ENCODE data around the gene STXBP6. TPM values are rescaled to one million over a fixed set of nuclear protein-coding genes. Genes with fewer than 3 reads are reported as not detected.

The STXBP6 gene
- 3.9 and 7.6 TPM in 2 replicates for total RNA-seq (2014; rRNA removed; shearing (Covaris generic))

DNA sequence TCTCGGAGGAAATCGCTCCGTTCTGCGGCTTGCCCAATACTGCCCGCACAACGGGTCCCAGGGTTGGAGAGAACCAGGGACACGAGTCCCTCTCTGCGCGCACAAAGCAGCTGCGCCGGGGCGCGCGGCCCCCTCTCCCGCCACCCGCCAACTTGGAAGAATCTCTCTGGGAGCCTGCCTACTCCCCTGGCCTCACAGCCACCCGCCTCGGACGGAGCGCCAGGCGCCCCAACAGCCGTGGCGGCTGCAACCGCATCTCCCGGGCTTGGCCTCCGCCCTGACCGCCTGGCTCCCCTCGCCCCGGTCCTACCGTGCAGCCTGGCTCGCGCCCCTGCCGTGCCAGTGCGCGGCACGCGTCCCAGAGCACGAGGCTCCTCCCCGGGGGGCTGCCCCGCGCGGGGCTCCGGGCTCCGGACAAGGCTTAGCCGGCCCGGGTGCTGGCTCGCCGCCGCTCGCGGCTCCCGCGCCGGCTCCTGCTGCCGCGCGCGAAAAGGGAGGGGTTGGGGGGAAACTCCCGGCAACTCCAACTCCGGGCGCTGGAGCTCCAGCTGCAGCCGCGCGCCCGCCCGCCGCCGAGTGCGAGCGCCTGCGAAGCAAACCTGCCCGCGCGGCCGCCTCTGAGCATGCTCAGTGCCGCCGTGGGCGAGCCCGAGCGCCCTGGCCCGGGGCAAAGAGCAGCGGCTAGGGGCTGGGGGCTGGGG is at the start of gene STXBP6:
Gene STXBP6, minus strand, starts transcription at position 580 of the 701 bp plus-strand sequence. CDS start 75,329 bp downstream, outside the sequence.
- no peak for DNase-seq (ENCODE audit: low spot score)

DNA sequence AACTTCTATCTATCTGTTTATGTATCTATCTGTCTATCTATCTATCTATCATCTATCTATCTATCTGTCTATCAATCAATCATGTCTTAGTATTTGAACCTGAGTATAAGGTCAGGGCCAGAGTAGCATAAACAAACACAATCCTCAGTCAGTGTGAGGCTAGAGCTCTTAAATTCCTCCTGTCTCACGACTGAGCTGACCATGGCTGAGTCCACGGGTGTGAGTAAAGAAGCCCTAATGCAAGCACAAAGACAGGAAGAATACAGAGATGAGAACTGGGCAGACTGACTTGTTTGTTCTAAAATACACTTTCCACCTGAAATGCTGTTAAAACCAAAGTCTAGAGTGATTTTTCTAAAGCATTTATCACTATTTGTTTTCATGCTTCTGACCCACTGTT is 47.2 kb upstream of the STXBP6 start:
- no peak for DNase-seq (ENCODE audit: low spot score)

- no peak for DNase-seq (ENCODE audit: low spot score)
Observed at GRCh38 chr14:25095736-25096437, 45.9 kb upstream of the STXBP6 start.

DNA sequence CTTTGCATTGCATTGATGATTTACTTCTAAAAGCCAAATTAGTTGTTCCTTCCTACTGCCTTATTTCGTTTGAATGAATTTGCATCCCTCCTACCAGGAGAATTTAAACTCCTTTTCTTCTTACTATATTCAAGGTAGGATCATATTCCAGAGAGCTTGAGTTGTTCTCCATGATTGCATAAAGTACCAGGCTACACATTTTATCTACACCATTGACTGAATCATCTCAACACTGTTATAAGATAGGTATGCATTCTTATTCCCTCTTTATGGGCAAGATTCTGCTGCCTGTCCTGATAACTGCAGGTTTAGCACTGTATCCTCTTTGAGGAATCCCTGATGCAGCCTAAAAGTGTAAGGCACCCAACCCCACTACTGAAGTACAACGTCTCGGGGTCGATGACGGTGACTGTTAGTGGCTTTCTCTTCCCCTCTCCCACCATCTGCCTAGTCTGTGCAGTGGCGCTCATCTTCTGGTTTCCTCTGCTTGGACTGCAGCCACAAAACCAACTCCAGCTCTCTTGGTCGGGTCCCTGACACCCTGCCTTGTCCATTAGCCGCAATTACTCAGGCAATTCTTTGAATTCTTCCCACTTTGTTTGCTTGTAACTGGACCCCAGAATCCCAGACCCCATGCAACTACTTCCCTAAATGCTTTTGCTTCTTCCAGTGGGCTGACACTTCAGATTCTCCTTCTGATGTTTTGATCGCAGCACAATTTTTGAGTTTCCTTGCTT is 44.4 kb upstream of the STXBP6 start:
- no peak for DNase-seq (ENCODE audit: low spot score)

DNA sequence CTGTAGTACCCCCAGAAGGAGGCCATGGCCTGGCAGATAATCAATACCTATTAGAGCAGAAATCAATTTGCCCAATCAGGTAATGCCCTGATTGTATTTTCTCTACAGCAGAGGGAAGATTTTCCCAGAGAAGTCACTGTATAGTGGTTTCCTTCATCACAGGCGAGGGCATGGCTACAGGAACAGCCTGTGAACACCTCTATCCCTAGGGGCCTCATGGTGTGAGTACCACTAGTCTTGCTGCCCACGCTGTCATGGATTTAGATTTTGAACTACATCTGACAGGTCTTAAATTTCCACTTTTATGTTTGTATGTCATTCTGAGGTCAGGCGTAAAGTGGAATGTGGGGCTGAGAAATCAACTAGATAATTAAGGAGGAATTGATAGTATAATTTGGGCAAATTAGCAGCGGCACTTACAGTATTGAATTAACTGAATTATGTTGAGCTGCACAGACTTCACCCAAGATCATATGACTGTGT is 42.4 kb upstream of the STXBP6 start:
- no peak for DNase-seq (ENCODE audit: low spot score)

DNA sequence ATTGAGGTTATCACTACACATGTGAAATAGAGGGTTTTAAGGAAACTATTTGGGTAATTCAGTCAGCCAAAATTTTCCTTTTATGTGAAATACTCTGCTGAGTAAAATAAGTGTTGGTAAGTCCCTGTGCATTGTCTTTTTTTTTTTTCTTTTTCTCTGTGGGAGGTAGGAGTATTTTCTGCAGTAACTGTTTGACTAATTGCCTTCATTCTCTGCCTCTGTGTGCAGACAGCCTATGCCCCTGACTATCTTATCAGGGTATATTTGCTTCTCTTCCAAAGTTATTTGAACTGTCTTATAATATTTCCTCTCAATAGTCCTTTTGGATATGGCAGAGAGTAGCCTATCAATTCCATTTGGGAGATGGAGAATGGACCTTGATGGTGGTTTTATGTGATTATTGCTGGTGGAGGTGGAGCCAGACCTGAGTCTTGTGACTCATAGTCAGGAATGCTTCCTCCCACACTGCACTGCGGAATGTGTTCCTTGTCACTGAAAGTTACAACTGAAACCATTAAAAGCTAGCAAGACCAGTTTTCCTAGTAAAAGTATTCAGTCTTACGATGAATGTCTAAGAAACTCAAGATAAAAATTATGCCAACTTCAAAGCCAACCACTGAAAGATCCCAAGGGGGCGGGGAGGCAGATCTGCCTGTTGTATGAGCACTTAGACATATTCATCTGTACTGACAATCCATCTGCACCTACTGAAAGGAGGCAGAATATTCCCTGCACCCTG is 40.9 kb upstream of the STXBP6 start:
- peak; percentile 5 for DNase-seq (ENCODE audit: low spot score)

- no peak for DNase-seq (ENCODE audit: low spot score)
Observed at GRCh38 chr14:25090256-25090655, 40.3 kb upstream of the STXBP6 start.

DNA sequence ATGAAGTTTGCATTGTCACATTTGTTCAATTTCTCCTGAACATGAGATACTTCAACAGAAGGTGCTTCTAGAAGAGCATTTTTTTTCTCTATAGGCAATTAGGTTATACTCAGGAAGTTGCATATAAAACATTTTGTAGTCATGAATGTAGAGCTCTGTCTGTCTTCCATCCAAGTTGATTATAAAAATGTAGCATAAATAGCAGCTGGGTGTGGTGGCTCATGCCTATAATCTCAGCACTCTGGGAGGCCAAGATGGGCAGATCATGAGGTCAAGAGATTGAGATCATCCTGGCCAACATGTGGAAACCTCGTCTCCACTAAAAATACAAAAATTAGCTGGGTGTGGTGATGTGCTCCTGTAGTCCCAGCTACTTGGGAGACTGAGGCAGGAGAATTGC is 39.5 kb upstream of the STXBP6 start:
- no peak for DNase-seq (ENCODE audit: low spot score)

- DNase-seq (ENCODE audit: low spot score): no peak
Observed at GRCh38 chr14:25086821-25087396, 37.0 kb upstream of the STXBP6 start.

DNA sequence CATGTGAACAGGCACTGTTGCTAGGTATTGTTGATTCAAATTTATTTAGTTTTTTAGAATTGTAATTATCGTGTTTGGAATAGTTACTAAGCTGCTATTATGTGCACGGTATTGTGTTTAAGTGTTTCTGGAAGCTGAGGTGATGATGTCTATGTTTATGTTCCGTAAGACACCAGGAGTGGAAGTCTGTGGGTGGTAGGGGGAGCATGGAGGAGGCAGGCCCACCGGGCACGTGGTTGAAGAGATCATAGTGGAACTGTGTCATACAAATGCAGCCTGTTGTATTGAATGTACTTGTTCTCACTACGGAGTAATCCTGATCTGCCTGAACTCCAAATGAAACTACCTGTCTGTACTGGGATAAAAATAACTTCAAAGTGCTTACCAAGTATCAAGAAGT is 36.1 kb upstream of the STXBP6 start:
- no peak for DNase-seq (ENCODE audit: low spot score)

DNA sequence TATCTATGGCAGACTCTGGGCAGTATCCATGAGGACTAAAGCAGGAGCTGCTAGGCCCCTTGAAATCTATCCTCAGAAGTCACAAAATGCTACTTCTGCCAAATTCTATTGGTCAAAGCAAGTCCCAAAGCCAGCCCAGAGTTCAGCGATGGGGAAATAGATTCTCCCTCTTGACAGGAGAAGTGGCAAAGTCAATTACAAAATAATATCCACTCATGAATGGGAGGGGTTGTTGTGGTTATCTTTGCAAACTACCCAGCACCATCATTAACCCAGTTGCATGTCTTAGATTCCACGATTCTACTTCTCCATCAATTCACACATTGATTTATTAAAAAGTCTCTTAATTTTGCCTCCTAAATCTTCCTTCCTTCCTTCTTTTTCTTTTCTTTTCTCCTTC is 30.7 kb upstream of the STXBP6 start:
- DNase-seq (ENCODE audit: low spot score): no peak

GRCh38 chr14:25079311-25079710 is 29.4 kb upstream of the STXBP6 start:
- DNase-seq (ENCODE audit: low spot score): no peak

- DNase-seq (ENCODE audit: low spot score): no peak
Observed at GRCh38 chr14:25074099-25074685, 24.2 kb upstream of the STXBP6 start.

- DNase-seq (ENCODE audit: low spot score): no peak
Observed at GRCh38 chr14:25069879-25070278, 19.9 kb upstream of the STXBP6 start.

- DNase-seq (ENCODE audit: low spot score): no peak
Observed at GRCh38 chr14:25067600-25067999, 17.7 kb upstream of the STXBP6 start.

DNA sequence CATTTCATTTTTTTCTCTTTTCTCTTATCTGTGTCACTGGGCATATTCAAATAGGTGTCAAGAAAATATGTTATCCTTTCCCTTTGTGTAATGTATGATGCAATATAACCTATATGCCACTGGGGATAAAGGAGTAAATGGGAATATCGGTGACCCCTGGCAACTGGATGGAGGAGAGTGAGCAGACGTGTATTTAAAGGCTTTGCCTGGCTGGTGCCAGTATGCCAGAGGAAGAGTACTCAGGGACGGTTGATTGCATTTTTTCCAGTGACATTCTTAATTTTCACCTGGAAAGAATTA is 12.0 kb upstream of the STXBP6 start:
- no peak for DNase-seq (ENCODE audit: low spot score)

- no peak for DNase-seq (ENCODE audit: low spot score)
Observed at GRCh38 chr14:25056688-25057078, 6.7 kb upstream of the STXBP6 start.

GRCh38 chr14:25055992-25056687 is 6.2 kb upstream of the STXBP6 start:
- no peak for DNase-seq (ENCODE audit: low spot score)

- no peak for DNase-seq (ENCODE audit: low spot score)
Observed at GRCh38 chr14:25055005-25055404, 5.1 kb upstream of the STXBP6 start.

DNA sequence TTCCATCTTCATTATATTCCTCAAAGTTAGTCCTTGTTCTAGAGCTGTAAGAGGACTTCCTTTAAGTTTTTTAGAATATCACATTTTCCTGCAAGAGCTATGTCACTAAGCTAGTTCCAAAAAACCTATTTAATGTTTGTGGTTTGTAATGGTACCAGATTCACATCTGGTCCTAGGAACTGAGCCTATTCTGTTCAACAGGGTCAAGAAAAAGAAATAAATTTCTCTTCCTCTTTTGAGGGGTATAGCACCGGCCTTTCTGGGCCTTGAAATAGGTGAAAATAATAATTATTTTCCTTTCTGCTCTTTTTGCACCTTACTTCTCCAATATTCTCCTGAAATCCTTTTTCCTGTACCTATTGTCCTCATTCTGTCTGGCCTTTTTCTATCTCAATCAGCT is 3.6 kb upstream of the STXBP6 start:
- DNase-seq (ENCODE audit: low spot score): no peak

- no peak for DNase-seq (ENCODE audit: low spot score)
Observed at GRCh38 chr14:25052921-25053320, 3.0 kb upstream of the STXBP6 start.
